Measurements from ENCODE around the gene TMEM204.

DNA sequence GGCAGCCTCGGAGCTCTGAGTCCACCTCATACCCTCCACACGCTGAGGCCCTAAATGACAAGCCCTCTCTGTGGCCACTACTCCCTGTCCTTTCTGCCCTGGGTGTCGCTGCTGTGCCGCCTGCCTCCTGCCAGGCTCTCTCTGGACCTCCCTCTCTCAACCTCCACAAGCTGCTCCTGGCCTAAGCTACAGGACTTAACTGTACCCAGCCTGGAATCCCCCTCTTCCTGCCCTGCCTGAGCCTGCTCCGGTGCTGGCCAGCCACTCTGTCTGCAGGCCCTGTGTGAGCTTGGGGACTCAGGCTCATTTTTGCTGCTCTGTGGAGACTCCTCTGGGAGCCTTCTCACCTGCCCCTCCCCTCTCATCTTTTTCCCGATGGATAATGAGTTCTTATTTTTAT is 56.9 kb downstream of the TMEM204 start:
- TF ChIP-seq, protein P1, sequence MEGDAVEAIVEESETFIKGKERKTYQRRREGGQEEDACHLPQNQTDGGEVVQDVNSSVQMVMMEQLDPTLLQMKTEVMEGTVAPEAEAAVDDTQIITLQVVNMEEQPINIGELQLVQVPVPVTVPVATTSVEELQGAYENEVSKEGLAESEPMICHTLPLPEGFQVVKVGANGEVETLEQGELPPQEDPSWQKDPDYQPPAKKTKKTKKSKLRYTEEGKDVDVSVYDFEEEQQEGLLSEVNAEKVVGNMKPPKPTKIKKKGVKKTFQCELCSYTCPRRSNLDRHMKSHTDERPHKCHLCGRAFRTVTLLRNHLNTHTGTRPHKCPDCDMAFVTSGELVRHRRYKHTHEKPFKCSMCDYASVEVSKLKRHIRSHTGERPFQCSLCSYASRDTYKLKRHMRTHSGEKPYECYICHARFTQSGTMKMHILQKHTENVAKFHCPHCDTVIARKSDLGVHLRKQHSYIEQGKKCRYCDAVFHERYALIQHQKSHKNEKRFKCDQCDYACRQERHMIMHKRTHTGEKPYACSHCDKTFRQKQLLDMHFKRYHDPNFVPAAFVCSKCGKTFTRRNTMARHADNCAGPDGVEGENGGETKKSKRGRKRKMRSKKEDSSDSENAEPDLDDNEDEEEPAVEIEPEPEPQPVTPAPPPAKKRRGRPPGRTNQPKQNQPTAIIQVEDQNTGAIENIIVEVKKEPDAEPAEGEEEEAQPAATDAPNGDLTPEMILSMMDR (IDR thresholded peaks at IDR 0.05): no peak
- TF ChIP-seq POLR2A (IDR thresholded peaks at IDR 0.05): no peak
- no peak for TF ChIP-seq EP300 (IDR thresholded peaks at IDR 0.05)

All from ovary (tissue), 3 donors.